ENCODE measurements around the gene GTF2H4. TPM values are rescaled to one million over a fixed set of nuclear protein-coding genes. Genes with fewer than 3 reads are reported as not detected.
"Not testable (repeated sequence)": the region's sequence is repeated elsewhere in the genome, so short reads cannot be mapped to it uniquely, and the experiment has no call there.

The GTF2H4 gene
- 35.9 and 36.0 TPM in 2 replicates for total RNA-seq

DNA sequence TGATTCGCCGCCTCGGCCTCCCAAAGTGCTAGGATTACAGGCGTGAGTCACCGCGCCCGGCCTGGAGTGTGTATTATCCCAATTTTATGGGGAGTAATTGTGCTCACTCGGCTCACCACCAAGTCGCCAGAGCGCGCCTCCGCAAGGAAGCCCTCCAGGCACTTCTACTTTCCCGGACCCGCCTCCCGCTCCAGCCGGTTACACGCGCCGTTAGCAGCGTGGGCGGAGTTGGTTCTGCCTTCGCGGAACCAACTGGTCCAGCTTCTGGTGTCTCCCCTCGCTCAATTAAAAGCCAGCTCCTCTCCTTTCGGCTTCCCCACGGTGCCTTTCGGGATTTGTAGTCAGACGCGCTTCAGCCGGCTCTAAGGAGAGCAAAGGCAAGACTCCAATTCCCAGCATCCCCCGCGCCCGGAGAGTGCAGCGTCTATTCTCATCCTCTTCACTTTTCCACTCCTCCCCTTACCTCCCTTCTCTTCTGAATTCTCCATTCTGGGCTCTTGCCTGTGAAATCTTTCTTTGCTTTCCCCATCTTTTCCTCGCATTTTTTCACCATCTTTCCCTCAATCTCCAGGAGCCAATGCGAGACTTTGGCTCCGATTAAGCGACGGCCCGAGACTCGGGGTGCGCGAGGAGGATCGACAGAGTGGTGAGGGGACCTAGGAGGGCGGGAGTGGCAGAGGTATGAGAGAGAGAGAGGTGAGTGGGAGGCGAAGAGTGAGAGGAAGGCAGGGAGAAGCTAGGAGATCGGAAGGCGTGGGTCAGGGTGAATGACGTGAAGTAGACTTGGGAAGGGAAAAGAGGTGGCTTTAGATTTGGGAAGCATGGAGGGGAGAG is at the start of gene GTF2H4:
Gene GTF2H4, plus strand, starts transcription at position 450 of the 834 bp plus-strand sequence.
- intact Hi-C loops (cut with micrococcal nuclease), result loop anchor here (1.0 to 10.0 kb wide), 13 partner anchors 164 to 695 kb away; partner anchors contain the start of genes ABCF1, C6orf136, DHX16 and GNL1

DNA sequence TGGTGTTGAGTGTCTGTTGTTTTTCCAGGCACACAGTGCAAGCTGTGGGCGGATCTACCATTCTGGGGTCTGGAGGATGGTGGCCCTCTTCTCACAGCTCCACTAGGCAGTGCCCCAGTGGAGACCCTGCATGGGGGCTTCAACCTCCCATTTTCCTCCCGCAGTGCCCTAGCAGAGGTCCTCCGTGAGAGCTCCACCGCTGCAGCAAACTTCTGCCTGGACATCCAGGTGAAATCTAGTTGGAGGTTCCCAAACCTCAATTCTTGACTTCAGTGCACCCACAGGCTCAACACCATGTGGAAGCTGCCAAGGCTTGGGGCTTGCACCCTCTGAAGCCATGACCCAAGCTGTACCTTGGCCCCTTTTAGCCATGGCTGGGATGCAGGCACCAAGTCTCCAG is 48.3 kb upstream of the GTF2H4 start:
- intact Hi-C loops (cut with micrococcal nuclease), result not testable (repeated sequence)

DNA sequence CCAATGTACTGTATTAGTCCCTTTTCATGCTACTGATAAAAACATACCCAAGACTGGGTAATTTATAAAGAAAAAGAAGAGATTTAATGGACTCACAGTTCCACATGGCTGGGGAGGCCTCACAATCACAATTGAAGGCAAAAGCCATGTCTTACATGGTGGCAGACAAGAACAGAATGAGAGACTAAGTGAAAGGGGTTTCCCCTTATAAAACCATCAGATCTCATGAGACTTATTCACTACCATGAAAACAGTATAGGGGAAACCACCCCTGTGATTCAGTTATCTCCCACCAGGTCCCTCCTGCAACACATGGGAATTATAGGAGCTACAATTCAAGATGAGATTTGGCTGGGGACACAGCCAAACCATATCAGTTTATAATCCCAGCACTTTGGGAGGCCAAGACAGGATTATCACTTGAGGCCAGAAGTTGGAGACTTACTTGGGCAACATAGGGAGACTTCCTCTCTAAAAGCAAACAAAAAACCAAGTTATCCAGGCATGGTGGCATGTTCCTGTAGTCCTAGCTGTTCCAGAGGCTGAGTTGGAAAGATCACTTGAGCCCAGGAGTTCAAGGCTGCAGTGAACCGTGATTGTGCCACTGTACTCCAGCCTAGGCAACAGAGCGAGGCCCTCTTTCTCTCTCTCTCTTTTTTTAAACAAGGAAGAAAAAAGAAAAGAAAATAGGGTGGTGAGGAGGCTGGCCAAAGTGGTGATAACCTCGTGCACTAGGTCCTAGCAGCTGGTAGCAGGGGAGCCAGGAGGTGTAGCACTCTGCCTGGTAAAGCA is 46.6 kb upstream of the GTF2H4 start:
- intact Hi-C loops (cut with micrococcal nuclease), result no loop called here

DNA sequence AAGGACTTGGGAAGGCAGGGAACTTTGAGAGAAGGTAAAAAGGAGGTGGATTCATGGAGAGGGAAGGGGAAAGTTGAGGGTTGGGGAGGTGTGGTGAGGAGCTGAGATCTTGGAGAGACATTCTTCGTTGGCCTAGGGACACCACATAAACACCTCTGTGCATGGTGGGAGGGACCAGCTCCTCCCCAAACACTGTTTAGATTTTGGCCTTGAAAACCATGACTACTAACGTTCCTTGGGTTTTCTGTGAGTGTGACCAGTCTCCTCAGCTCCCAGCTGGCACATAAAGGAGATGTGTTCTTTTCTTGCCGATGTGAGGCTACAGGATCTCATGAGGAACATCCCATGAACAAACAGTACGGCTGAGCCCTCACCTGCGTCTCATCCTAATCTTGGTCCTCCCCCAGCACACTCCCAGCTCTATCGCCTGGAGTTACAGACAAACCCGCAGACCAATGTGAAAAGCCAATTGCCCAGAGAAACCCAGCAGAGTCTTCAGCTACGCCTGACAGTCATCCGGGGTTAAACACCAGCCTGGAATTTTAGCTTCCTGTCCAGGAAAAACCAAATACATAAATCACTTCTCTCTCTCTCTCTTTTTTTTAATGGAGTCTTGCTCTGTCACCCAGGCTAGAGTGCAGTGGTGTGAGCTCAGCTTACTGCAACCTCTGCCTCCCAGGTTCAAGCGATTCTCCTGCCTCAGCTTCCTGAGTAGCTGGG is 45.7 kb upstream of the GTF2H4 start:
- intact Hi-C loops (cut with micrococcal nuclease), result no loop called here

DNA sequence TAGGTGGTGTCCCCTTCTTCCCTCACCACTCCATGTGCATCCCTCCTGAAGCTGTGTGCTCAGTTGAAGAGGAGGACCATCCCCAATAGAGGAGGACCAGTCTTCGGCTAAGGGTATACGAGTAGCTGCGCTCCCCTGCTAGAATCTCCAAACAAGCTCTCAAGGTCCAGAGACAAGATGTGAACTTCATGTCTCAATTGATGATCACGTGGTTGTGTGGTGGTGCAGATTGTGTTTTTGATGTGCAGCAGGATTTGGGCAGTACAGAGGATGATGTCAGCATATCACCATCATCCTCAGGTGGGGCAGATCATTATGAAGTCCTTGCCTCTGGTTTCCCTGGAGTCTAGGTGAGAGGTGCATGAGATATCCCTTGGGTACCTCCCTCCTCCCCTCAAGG is 43.7 kb upstream of the GTF2H4 start:
- intact Hi-C loops (cut with micrococcal nuclease), result no loop called here

DNA sequence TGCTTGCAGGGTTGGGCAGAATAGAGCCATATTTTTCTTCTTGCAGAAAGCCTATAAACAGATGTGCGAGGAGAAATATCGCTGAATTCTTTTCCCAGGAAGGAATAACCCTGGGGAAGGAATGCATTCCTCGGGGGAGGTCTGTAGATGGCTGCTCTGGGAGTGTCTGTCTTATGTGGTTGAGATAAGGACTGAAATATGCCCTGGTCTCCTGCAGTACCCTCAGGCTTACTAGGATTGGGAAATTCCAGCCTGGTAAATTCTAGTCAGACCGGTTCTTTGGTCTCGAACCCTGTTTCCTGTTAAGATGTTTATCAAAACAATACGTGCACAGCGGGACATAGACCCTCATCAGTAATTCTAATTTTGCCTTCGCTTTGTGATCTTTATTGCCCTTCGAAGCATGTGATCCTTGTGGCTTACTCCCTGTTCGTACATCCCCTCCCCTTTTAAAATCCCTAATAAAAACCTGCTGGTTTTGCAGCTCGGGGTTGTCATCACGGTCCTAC is 38.7 kb upstream of the GTF2H4 start:
- intact Hi-C loops (cut with micrococcal nuclease), result not testable (repeated sequence)

DNA sequence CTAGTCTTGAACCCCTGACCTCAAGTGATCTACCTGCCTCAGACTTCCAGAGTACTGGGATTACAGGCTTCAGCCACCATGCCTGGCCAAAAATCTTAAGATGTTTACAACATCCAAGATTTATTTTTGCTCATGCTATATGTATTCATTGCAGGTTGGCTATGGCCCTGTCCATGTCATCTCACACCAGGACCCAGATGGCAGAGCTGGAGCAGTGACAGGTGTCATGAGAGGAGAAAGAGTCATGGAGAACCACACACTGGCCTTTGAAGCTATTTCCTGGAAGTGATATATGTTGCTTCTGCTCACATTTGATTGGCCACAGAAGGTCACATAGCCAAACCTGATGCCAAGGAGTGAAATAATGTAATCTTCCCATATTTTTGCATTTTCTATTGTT is 37.5 kb upstream of the GTF2H4 start:
- intact Hi-C loops (cut with micrococcal nuclease), result loop anchor here (10.0 kb wide), 1 partner anchor 386 kb away; the partner anchor contains the start of gene HLA-E

DNA sequence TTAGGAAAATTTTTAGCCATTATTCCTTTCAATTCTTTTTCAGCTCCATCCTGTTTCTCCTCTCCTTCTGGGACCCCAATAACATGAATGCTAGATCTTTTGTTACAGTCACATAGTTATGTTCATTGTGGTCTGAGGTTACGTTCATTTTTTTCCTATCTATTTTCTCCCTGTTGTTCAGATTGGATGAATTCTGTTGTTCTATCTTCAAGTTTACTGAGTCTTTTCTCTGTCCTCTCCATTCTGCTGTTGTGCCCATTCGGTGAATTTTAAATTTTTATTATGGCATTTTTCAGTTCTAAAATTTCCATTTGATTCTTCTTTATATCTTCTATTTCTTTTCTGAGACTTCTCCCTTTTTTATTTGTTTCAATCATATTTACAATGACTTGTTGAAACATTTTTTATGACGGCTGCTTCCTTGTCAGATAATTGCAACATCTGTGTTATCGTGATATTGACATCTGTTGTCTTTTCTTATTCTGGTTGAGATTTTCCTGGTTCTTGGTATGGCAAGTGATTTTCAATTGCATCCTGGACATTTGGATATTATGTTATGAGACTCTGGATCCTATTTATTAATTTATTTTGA is 36.3 kb upstream of the GTF2H4 start:
- intact Hi-C loops (cut with micrococcal nuclease), result loop anchor here (10.0 kb wide), 1 partner anchor 387 kb away; the partner anchor contains the start of gene HLA-E

DNA sequence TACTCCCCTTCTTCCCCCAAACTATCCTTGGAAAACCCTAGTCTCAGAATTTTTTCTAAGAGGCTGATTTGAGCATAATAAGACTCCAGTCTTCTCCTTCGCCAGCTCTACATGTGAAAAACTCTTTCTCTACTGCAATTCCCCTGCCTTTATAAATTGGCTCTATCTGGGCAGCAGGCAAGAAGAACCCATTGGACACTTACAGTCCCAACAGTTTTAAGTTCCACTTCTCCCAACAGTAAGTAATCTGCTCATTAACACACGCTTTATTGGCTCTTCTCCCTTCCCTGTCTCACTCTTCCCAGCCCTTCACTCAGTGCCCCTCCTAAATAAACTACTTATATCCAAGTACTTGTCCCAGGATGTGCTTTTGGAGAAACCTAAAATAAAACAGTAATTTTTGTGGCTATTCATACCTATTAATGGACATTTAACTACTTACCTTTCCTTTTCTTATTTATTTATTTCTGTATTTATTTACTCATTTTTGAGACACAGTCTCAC is 34.8 kb upstream of the GTF2H4 start:
- intact Hi-C loops (cut with micrococcal nuclease), result loop anchor here (10.0 kb wide), 1 partner anchor 388 kb away; the partner anchor contains the start of gene HLA-E

DNA sequence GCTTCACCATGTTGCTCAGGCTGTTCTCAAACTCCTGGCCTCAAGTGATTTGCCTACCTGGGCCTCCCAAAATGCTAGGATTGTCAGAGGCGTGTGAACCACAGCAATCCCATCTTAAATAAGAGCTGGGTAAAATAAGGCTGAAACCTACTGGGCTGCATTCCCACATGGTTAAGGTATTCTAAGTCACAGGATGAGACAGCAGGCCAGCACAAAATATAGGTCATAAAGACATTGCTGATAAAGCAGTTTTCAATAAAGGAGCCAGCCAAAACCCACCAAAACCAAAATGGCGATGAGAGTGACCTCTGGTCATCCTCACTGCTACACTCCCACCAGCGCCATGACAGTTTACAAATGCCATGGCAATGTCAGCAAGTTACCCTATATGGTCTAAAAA is 34.2 kb upstream of the GTF2H4 start:
- intact Hi-C loops (cut with micrococcal nuclease), result loop anchor here (10.0 kb wide), 1 partner anchor 389 kb away; the partner anchor contains the start of gene HLA-E

DNA sequence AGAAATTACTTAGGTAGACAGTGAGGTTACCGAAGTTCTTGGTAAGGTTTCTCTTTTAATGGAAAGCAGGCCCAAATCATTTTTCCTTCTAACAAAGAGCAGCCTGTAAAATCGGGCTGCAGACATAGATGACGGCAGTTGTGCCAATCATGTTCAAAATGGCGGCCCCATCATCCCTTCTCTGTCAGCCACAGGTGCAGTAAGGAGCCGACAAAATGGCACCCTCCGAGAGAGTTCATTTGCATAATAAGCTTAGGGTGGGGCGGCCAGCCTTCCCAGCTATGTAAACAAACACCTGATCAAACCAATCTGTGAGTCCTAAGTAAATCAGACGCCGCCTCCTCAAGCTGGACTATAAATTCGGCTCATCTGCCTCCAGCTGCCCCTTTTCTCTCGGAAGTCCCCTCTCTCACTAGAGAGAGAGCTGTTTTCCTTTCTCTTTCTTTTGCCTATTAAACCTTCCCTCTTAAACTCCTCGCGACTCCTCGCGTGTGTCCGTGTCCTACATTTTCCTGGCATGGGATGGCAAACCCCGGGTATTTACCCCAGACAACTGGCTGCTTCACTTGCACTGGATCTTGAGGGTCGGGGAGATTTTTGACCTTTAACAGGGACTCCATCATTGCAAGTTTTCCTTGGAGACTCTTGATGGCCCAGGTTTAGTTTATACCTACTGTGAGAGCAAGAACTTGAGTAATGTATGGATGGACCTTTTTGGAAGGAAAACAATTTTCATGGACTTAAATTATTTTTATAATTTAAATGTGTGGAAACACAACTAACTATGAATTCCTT is 32.6 kb upstream of the GTF2H4 start:
- intact Hi-C loops (cut with micrococcal nuclease), result loop anchor here (10.0 kb wide), 1 partner anchor 391 kb away; the partner anchor contains the start of gene HLA-E

DNA sequence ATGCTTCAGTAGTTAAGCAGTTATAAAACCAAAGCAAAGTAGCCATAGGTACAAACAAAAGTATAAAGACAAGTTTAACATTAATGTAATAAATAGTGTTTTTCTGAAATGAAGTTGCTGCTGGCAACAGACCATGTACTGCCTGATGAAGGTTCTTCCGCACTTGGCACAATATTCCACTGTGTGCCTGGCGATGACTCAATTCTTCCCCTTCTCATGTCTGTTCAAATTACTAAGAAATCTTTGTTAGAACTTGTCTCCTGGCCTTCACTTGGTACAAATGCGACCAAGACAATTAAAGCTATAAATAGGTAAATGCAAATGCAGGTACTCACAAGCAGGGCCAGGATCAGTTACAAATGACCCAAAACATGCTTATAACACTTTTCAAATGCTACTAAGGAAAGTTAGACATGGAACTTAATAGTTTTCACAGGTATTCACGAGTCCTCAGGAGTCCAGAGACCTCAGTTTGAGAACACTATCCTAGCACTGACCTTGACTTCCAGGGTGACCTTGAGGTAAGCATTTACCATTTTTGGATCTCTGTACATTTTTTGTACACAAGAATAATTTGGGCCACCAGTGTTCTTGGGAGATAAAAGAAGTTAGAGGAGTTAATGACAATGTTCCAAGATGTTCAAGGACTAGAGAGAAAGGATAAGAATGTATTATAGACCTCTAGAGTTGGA is 31.8 kb upstream of the GTF2H4 start:
- intact Hi-C loops (cut with micrococcal nuclease), result loop anchor here (10.0 kb wide), 1 partner anchor 391 kb away; the partner anchor contains the start of gene HLA-E

DNA sequence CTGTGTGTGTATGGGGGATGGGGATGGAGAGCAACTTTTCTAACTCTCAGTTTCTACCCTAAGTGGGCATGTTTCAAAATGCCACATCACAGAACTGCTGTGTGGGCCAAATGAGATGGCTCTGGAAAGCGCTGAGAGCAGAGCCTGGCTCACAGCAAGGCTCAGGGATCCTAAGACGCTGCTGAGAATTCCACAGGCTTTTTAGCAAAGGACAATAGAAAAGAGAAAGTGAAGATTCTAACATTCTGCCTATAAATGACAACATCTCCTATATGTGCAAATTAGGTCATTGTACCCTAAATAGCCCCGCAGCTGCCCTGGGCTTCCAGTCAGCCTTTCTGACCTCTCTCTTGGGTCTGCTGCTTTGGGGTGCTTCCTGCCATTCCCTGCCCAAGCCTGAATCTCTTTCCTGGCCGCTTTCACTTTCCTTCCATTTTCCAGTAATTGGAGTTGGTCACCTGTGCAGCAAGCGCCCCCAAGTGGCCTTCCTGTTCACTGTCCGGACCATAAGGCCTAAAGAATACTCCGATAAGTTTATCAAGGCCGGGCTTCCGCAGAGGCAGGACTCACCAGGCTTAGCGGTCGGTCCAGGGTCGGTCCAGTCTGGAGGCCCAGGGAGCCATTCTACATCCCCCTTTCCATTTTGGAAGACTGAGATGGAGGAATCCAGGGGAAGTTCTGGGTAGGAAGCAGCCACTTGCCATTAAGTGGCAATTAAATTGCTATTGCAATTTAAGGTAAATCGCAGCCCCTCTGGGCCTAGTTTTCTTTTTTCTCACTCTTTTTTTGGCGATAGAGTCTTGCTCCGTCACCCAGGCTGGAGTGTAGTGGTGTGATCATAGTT is 30.4 kb upstream of the GTF2H4 start:
- intact Hi-C loops (cut with micrococcal nuclease), result loop anchor here (1.0 to 10.0 kb wide), 6 partner anchors 49 to 393 kb away; partner anchors contain the start of genes HLA-E and IER3

DNA sequence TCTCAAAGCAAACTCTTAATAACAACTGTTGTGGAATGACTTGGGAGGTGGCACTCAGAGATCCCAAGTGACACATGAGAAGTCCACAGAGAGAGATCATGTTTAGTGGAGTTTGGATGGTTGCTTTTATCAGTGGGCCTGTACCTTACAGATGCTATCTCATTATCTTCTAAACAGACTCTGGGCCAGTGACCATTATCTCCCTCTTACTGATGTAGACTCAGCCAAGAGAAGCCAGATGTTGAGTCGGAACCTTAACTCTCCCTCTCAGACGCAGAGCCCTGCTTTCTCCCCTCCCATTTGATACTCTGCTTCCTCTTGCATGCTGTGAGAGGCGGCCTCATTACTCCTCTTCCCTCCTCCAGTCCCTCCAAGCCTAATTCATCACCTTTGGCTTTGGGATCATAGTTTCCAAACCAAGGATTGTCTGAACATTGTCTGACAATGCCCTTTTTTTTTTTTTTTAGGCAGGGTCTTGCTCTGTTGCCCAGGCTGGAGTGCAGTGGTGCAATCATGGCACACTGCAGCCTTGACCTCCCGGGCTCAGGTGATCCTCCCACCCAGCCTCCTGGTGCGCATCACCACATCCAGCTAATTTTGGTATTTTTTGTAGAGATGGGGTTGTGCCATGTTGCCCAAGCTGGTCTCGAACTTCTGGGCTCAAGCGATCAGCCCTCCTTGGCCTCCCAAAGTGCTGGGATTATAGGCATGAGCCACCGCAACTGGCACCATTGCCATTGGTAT is 28.2 kb upstream of the GTF2H4 start:
- intact Hi-C loops (cut with micrococcal nuclease), result loop anchor here (10.0 kb wide), 1 partner anchor 395 kb away; the partner anchor contains the start of gene HLA-E

DNA sequence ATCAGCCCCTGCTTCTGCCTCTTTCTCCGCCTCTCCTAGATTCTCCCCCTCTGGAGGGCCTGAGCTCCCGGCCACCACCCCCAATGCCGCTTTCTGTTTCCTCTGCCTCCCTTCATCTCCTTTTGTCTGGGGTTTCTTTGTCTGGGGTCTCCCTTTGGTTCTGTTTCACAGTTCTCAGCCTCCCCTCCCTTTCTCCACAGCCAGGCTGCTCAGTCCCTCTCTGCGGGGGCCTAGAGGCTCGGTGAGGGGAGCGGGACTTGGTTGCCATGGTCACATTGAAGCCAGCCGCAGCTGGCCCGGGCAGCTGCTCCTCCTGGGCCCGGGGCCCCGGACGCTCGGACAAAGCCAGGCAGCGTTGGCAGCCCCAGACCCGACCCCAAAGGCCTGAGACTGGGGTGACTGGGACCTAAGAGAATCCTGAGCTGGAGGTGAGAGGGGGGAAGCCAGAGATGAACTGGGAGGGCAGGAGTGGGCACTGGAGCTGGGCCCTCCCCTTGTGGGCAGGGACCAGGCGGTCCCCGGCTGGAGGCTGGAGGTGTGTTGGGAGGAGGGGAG is 27.2 kb upstream of the GTF2H4 start:
- intact Hi-C loops (cut with micrococcal nuclease), result no loop called here

DNA sequence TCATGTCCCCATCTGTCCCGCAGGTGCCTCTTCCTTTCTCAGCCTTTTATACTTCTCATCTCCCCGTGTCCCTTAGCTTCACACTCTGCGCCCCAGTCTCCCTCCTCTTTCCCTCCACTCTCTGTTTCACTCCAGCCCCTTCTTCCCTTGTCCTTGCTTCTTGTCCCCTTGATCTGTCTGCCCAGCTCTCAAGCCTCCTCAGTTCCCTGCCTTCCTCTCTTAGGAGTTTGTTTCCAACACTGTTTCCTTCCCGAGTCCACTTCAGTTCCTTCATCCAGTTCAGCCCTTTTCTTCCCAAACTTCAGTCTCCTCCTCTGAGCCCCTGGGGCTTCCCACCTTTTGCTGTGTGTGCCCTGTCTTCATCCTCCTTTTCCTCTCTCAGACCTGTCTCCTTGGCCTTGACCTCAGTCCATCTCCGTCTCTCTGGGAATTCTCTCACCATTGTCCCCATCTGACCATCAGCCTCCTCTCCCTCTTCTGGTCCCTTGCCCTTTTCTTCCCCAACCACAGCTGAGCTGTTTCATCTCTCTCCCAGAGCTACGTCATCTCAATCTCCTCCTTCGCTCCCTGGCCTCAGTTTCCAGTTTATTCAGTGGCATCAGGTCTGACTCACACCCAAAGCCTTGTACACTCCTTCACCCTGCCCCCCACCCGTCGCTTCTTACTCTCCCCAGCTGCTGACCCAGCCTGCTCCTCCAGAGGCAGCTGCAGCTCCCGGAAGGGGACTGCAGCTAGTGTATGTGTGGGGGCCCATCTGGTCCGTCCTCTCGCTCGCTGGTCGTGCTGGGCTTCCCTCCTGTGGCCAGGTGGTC is 26.4 kb upstream of the GTF2H4 start:
- intact Hi-C loops (cut with micrococcal nuclease), result no loop called here
